ENCODE measurements around the gene OR51A7.
"Not testable (repeated sequence)": the region's sequence is repeated elsewhere in the genome, so short reads cannot be mapped to it uniquely, and the experiment has no call there.

OR51A7 gene

GRCh38 chr11:4903484-4903883, at the start of gene OR51A7:
Gene OR51A7 (plus strand): TSS chr11:4903783. CDS start chr11:4907370, 3,587 bp downstream.
- no peak for DNase-seq (ENCODE audit: low read depth in 2 of 2)

- not testable (repeated sequence) for DNase-seq (ENCODE audit: low read depth in 2 of 2)
These were observed 49.3 kb upstream of the OR51A7 start for GRCh38 chr11:4854286-4854685.

GRCh38 chr11:4862447-4863236, 40.9 kb upstream of the OR51A7 start:
- DNase-seq (ENCODE audit: low read depth in 2 of 2) = no peak

GRCh38 chr11:4863876-4864275, 39.7 kb upstream of the OR51A7 start:
- DNase-seq (ENCODE audit: low read depth in 2 of 2) = no peak

GRCh38 chr11:4865855-4866254, 37.7 kb upstream of the OR51A7 start:
- no peak for DNase-seq (ENCODE audit: low read depth in 2 of 2)

GRCh38 chr11:4881188-4881587, 22.4 kb upstream of the OR51A7 start:
- no peak for DNase-seq (ENCODE audit: low read depth in 2 of 2)

GRCh38 chr11:4881860-4882500, 21.6 kb upstream of the OR51A7 start, which contains the start of gene OR51T1:
Gene OR51T1 (plus strand): TSS chr11:4881900. CDS start chr11:4881900, 0 bp downstream.
- DNase-seq (ENCODE audit: low read depth in 2 of 2) = no peak

- no peak for DNase-seq (ENCODE audit: low read depth in 2 of 2)
These were observed 21.0 kb upstream of the OR51A7 start for GRCh38 chr11:4882543-4882942.

- DNase-seq (ENCODE audit: low read depth in 2 of 2) = no peak
These were observed 19.2 kb upstream of the OR51A7 start for GRCh38 chr11:4884361-4884760.

GRCh38 chr11:4886186-4886585, 17.4 kb upstream of the OR51A7 start:
- no peak for DNase-seq (ENCODE audit: low read depth in 2 of 2)

GRCh38 chr11:4887591-4887990, 16.0 kb upstream of the OR51A7 start:
- no peak for DNase-seq (ENCODE audit: low read depth in 2 of 2)

GRCh38 chr11:4890279-4890678, 13.3 kb upstream of the OR51A7 start:
- no peak for DNase-seq (ENCODE audit: low read depth in 2 of 2)

GRCh38 chr11:4891996-4892640, 11.5 kb upstream of the OR51A7 start:
- DNase-seq (ENCODE audit: low read depth in 2 of 2) = peak; percentile 75

- no peak for DNase-seq (ENCODE audit: low read depth in 2 of 2)
These were observed 13.0 kb downstream of the OR51A7 start for GRCh38 chr11:4916581-4916980.

GRCh38 chr11:4919250-4919649, 15.7 kb downstream of the OR51A7 start, which contains the start of gene OR51G2:
Gene OR51G2 (minus strand): TSS chr11:4919350. CDS start chr11:4915663, 3,687 bp downstream.
- no peak for DNase-seq (ENCODE audit: low read depth in 2 of 2)

- no peak for DNase-seq (ENCODE audit: low read depth in 2 of 2)
These were observed 18.2 kb downstream of the OR51A7 start for GRCh38 chr11:4921796-4922195.

- DNase-seq (ENCODE audit: low read depth in 2 of 2) = no peak
These were observed 18.7 kb downstream of the OR51A7 start for GRCh38 chr11:4922304-4922703.

- no peak for DNase-seq (ENCODE audit: low read depth in 2 of 2)
These were observed 20.7 kb downstream of the OR51A7 start, which contains the start of gene OR51G1 for GRCh38 chr11:4924239-4924638. Gene OR51G1 (minus strand): TSS chr11:4924339. CDS start chr11:4924339, 0 bp downstream.

GRCh38 chr11:4926608-4927007, 23.0 kb downstream of the OR51A7 start:
- no peak for DNase-seq (ENCODE audit: low read depth in 2 of 2)

GRCh38 chr11:4932751-4933150, 29.2 kb downstream of the OR51A7 start:
- no peak for DNase-seq (ENCODE audit: low read depth in 2 of 2)

GRCh38 chr11:4936745-4937144, 33.2 kb downstream of the OR51A7 start:
- no peak for DNase-seq (ENCODE audit: low read depth in 2 of 2)

- DNase-seq (ENCODE audit: low read depth in 2 of 2) = no peak
These were observed 43.9 kb downstream of the OR51A7 start, which contains the start of gene OR51A4 for GRCh38 chr11:4947505-4947904. Gene OR51A4 (minus strand): TSS chr11:4947605. CDS start chr11:4947100, 505 bp downstream.

Data from fibroblast of skin of left quadriceps (primary cell).